HCT116 (cell line): Measurements from ENCODE around the gene IRX6.

ENCODE experiments used
- CTCF ChIP-seq, 3 experiments: fragments of 200-600 bp in 1 of 3; sonication (generic) in 1 of 3; IDR thresholded peaks in 2 of 3; conservative IDR thresholded peaks in 1 of 3; 2 replicates each; pipeline ENCODE4 v1.5.1; 2012 to 2017; ENCODE audit warnings: low read depth in 2 of 3, low read length in 2 of 3, antibody characterized with exemption in 1 of 3, borderline replicate concordance in 1 of 3, control low read depth in 1 of 3, mild to moderate bottlenecking in 1 of 3, mixed read lengths in 1 of 3, mixed run types in 1 of 3, moderate library complexity in 1 of 3; ENCODE audit not compliant: insufficient read depth in 1 of 3
- EZH2 ChIP-seq: fragments of 200-600 bp; sonication (generic); IDR thresholded peaks from 2 replicates; pipeline ENCODE4 v1.6.1; 2017; ENCODE audit warnings: antibody characterized with exemption, mixed run types
- SP1 ChIP-seq: IDR thresholded peaks from 2 replicates; pipeline ENCODE4 v1.6.1; 2012; ENCODE audit warnings: low read depth
- ZNF274 ChIP-seq: fragments of 200-500 bp; sonication (Bioruptor generic); IDR thresholded peaks from 2 replicates; pipeline ENCODE4 v1.6.1; 2014; ENCODE audit warnings: mild to moderate bottlenecking, low read depth, low read length, inconsistent platforms

- TF ChIP-seq ZNF274 (no peak), CTCF (IDR thresholded peaks at IDR 0.05 in 2 of 3, conservative IDR thresholded peaks at IDR 0.05 in 1 of 3; ENCODE audit: borderline replicate concordance in 1 of 3, insufficient read depth in 1 of 3, low read depth in 2 of 3, low read length in 2 of 3) (no peak), EZH2 (no peak), SP1 (no peak)
These were observed 49.5 kb downstream of the IRX6 start for GRCh38 chr16:55373489-55373832.
